SK-N-SH treated with all-trans-retinoic acid at 6 μM for 48 hours (cell line): ENCODE data around the gene TIPARP.

Experiments used
- ATAC-seq: fragments of 200-7000 bp; cut with Tn5 transposase; 3 replicates; pipeline ENCODE4 v1.9.1; 2020; ENCODE audit warnings: mild to moderate bottlenecking, moderate library complexity
- ARNTL ChIP-seq: fragments of 450-650 bp; formaldehyde crosslinking; IDR thresholded peaks from 2 replicates; pipeline ENCODE4 v1.5.0; 2020; ENCODE audit warnings: low read depth, mild to moderate bottlenecking, moderate library complexity, borderline replicate concordance
- CSDC2 ChIP-seq: fragments of 250-450 bp; sonication (Bioruptor Pico); IDR thresholded peaks from 2 replicates; pipeline ENCODE4 v1.5.0; 2020; ENCODE audit warnings: mild to moderate bottlenecking, moderate library complexity
- ESRRG ChIP-seq: fragments of 250-450 bp; sonication (Bioruptor Pico); IDR thresholded peaks from 2 replicates; pipeline ENCODE4 v1.6.1; 2021; ENCODE audit warnings: mild to moderate bottlenecking
- GLIS3 ChIP-seq: fragments of 250-450 bp; sonication (Bioruptor Pico); IDR thresholded peaks from 2 replicates; pipeline ENCODE4 v1.5.0; 2020; ENCODE audit warnings: mild to moderate bottlenecking, moderate library complexity
- ISL1 ChIP-seq: fragments of 250-450 bp; sonication (Bioruptor Pico); IDR thresholded peaks from 2 replicates; pipeline ENCODE4 v2.1.2; 2022; ENCODE audit warnings: mild to moderate bottlenecking, moderate library complexity
- OSR1 ChIP-seq: fragments of 250-450 bp; sonication (Bioruptor Pico); IDR thresholded peaks from 2 replicates; pipeline ENCODE4 v1.8.0; 2022; ENCODE audit warnings: moderate library complexity, mild to moderate bottlenecking, inconsistent platforms
- PATZ1 ChIP-seq: fragments of 250-450 bp; sonication (Bioruptor Pico); IDR thresholded peaks from 2 replicates; pipeline ENCODE4 v1.8.0; 2020; ENCODE audit warnings: mild to moderate bottlenecking, moderate library complexity, borderline replicate concordance
- PPARA ChIP-seq: fragments of 250-450 bp; sonication (Bioruptor Pico); IDR thresholded peaks from 2 replicates; pipeline ENCODE4 v1.5.0; 2020; ENCODE audit warnings: mild to moderate bottlenecking, borderline replicate concordance
- RARB ChIP-seq: fragments of 250-450 bp; sonication (Bioruptor Pico); IDR thresholded peaks from 2 replicates; pipeline ENCODE4 v1.8.0; 2021; ENCODE audit warnings: mild to moderate bottlenecking, moderate library complexity
- TCF4 ChIP-seq: fragments of 250-450 bp; sonication (Bioruptor Pico); IDR thresholded peaks from 2 replicates; pipeline ENCODE4 v1.8.0; 2021; ENCODE audit warnings: mild to moderate bottlenecking, moderate library complexity, borderline replicate concordance
- TOX ChIP-seq: fragments of 250-450 bp; sonication (Bioruptor Pico); IDR thresholded peaks from 2 replicates; pipeline ENCODE4 v1.8.0; 2021; ENCODE audit warnings: mild to moderate bottlenecking, moderate library complexity, borderline replicate concordance
- ZC3H10 ChIP-seq: fragments of 250-450 bp; sonication (Bioruptor Pico); IDR thresholded peaks from 2 replicates; pipeline ENCODE4 v1.5.1; 2021; ENCODE audit warnings: mild to moderate bottlenecking, moderate library complexity
- ZFP3 ChIP-seq: fragments of 250-450 bp; sonication (Bioruptor Pico); IDR thresholded peaks from 2 replicates; pipeline ENCODE4 v1.5.0; 2020; ENCODE audit warnings: mild to moderate bottlenecking, moderate library complexity
- ZFP30 ChIP-seq: fragments of 450-650 bp; formaldehyde crosslinking; IDR thresholded peaks from 2 replicates; pipeline ENCODE4 v1.5.0; 2022; ENCODE audit warnings: mild to moderate bottlenecking, moderate library complexity
- ZNF565 ChIP-seq: fragments of 450-650 bp; formaldehyde crosslinking; conservative IDR thresholded peaks from 2 replicates; pipeline ENCODE4 v1.5.0; 2020; ENCODE audit warnings: low read depth, mild to moderate bottlenecking, moderate library complexity
- ZNF70 ChIP-seq: fragments of 450-650 bp; formaldehyde crosslinking; IDR thresholded peaks from 2 replicates; pipeline ENCODE4 v1.5.0; 2020; ENCODE audit warnings: mild to moderate bottlenecking, moderate library complexity
- ZNF8 ChIP-seq: fragments of 450-650 bp; formaldehyde crosslinking; IDR thresholded peaks from 2 replicates; pipeline ENCODE4 v1.5.0; 2020; ENCODE audit warnings: mild to moderate bottlenecking, moderate library complexity
- TF ChIP-seq, protein P1 (sequence below): fragments of 250-450 bp; sonication (Bioruptor Pico); IDR thresholded peaks from 2 replicates; pipeline ENCODE4 v1.8.0; 2021; ENCODE audit warnings: low read depth, mild to moderate bottlenecking, moderate library complexity, borderline replicate concordance
- TF ChIP-seq, protein P2 (sequence below): fragments of 250-450 bp; sonication (Bioruptor Pico); IDR thresholded peaks from 2 replicates; pipeline ENCODE4 v1.5.1; 2020; ENCODE audit warnings: low read depth, mild to moderate bottlenecking, moderate library complexity
- TF ChIP-seq, protein P3 (sequence below): fragments of 250-450 bp; sonication (Bioruptor Pico); IDR thresholded peaks from 2 replicates; pipeline ENCODE4 v1.5.1; 2021; ENCODE audit warnings: mild to moderate bottlenecking, moderate library complexity

The TIPARP gene

GRCh38 chr3:156655819-156656550 lies 18.4 kb upstream of the TIPARP start:
- no peak for TF ChIP-seq TCF4 (CRISPR knock-in tag)
- TF ChIP-seq, protein P1, sequence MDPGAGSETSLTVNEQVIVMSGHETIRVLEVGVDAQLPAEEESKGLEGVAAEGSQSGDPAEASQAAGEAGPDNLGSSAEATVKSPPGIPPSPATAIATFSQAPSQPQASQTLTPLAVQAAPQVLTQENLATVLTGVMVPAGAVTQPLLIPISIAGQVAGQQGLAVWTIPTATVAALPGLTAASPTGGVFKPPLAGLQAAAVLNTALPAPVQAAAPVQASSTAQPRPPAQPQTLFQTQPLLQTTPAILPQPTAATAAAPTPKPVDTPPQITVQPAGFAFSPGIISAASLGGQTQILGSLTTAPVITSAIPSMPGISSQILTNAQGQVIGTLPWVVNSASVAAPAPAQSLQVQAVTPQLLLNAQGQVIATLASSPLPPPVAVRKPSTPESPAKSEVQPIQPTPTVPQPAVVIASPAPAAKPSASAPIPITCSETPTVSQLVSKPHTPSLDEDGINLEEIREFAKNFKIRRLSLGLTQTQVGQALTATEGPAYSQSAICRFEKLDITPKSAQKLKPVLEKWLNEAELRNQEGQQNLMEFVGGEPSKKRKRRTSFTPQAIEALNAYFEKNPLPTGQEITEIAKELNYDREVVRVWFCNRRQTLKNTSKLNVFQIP (CRISPR knock-in tag), result no peak
- no peak for TF ChIP-seq ZFP30 (CRISPR knock-in tag)
- no peak for TF ChIP-seq ZNF8 (CRISPR knock-in tag)
- no peak for TF ChIP-seq RARB (CRISPR knock-in tag)
- no peak for TF ChIP-seq ZC3H10 (CRISPR knock-in tag)
- TF ChIP-seq CSDC2 (CRISPR knock-in tag), result no peak
- TF ChIP-seq GLIS3 (CRISPR knock-in tag), result no peak
- TF ChIP-seq PATZ1 (CRISPR knock-in tag), result no peak
- TF ChIP-seq ZFP3 (CRISPR knock-in tag), result no peak
- no peak for TF ChIP-seq ZNF70 (CRISPR knock-in tag)
- no peak for ATAC-seq

DNA sequence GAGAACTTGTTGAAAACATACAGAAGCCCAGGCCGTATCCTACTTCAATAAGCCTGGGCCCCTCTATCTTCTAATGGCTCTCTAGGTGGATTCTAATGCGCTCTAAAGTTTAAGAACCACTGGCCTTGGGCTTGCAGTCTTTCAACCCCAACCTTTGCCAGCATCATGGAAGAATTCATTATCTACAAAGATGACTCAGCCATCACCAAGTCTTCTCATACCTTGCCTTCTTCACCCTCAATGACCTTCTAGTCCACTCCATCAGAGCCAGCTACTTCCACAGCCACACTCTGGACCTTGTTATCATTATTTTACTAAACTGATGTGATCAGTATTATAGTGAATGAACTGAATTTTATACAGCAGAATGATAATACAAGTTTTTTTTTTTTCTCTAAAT lies 16.9 kb upstream of the TIPARP start:
- TF ChIP-seq, protein P2, sequence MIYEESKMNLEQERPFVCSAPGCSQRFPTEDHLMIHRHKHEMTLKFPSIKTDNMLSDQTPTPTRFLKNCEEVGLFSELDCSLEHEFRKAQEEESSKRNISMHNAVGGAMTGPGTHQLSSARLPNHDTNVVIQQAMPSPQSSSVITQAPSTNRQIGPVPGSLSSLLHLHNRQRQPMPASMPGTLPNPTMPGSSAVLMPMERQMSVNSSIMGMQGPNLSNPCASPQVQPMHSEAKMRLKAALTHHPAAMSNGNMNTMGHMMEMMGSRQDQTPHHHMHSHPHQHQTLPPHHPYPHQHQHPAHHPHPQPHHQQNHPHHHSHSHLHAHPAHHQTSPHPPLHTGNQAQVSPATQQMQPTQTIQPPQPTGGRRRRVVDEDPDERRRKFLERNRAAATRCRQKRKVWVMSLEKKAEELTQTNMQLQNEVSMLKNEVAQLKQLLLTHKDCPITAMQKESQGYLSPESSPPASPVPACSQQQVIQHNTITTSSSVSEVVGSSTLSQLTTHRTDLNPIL, result no peak
- TF ChIP-seq ZFP3 (CRISPR knock-in tag) (no peak), OSR1 (CRISPR knock-in tag) (no peak), ZNF8 (CRISPR knock-in tag) (no peak)
- TF ChIP-seq, protein P3, sequence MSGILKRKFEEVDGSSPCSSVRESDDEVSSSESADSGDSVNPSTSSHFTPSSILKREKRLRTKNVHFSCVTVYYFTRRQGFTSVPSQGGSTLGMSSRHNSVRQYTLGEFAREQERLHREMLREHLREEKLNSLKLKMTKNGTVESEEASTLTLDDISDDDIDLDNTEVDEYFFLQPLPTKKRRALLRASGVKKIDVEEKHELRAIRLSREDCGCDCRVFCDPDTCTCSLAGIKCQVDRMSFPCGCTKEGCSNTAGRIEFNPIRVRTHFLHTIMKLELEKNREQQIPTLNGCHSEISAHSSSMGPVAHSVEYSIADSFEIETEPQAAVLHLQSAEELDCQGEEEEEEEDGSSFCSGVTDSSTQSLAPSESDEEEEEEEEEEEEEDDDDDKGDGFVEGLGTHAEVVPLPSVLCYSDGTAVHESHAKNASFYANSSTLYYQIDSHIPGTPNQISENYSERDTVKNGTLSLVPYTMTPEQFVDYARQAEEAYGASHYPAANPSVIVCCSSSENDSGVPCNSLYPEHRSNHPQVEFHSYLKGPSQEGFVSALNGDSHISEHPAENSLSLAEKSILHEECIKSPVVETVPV (CRISPR knock-in tag), result no peak
- ATAC-seq, result no peak

DNA sequence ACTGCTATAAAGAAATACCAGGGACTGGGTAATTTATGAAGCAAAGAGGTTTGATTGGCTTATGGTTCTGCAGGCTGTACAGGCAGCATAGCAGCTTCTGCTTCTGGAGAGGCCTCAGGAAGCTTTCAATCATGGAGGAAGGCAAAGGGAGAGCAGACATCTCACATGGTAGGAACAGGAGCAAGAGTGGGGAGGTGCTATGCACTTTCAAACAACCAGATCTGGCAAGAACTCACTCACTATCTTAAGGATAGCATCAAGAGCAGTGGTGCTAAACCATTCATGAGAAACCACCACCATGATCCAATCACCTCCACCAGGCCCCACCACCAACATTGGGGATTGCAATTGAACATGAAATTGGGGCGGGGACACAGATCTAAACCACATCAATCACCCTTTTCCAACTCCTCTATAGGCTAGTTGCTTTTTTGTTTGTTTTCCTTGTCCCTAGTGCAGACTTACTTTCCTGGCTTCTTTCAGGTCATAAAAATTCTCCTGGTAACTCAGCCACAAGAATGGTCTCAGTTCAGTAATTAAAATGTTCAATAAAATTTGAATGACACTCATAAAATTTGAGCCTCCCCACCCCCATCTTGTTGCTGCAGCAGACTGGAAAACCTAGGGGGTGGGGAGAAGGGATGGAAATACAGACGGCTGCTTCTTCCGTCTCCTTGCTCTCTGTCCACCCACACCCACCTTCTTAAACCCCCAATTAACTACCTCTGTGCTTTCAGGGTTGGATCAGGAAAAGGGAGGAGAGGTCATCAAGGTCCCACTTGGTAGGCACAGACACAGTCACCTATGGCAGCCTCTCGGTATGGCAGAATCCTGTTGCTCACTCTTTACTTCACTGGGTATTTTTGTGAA lies 16.3 kb upstream of the TIPARP start:
- no peak for ATAC-seq
- TF ChIP-seq PATZ1 (CRISPR knock-in tag) (no peak), OSR1 (CRISPR knock-in tag) (no peak), ISL1 (no peak), ZFP30 (CRISPR knock-in tag) (no peak), ZC3H10 (CRISPR knock-in tag) (no peak), PPARA (CRISPR knock-in tag) (no peak), ZNF565 (no peak), GLIS3 (CRISPR knock-in tag) (no peak), TOX (CRISPR knock-in tag) (no peak), ESRRG (CRISPR knock-in tag) (no peak), ARNTL (no peak)
- TF ChIP-seq, protein P3 (CRISPR knock-in tag), result no peak
- TF ChIP-seq, protein P2, result no peak
